ENCODE measurements around the gene C1orf105. TPM values are rescaled to one million over a fixed set of nuclear protein-coding genes. Genes with fewer than 3 reads are reported as not detected.
"Not testable (repeated sequence)": the region's sequence is repeated elsewhere in the genome, so short reads cannot be mapped to it uniquely, and the experiment has no call there.

C1orf105 gene
- total RNA-seq, 1 donor from 2014 or later: not detected

GRCh38 chr1:172425339-172425738 lies 4.9 kb downstream of the C1orf105 start:
- no peak for DNase-seq (ENCODE audit: low read depth in 2 of 2)

GRCh38 chr1:172427191-172427590 lies 6.7 kb downstream of the C1orf105 start:
- no peak for DNase-seq (ENCODE audit: low read depth in 2 of 2)

- DNase-seq (ENCODE audit: low read depth in 2 of 2): peak; percentile 74 to 81
These were observed 9.0 kb downstream of the C1orf105 start for GRCh38 chr1:172429331-172430127.

- no peak for DNase-seq (ENCODE audit: low read depth in 2 of 2)
These were observed 9.6 kb downstream of the C1orf105 start for GRCh38 chr1:172430128-172430454.

GRCh38 chr1:172431204-172431603 lies 10.7 kb downstream of the C1orf105 start:
- no peak for DNase-seq (ENCODE audit: low read depth in 2 of 2)

GRCh38 chr1:172431721-172432192 lies 11.3 kb downstream of the C1orf105 start:
- DNase-seq (ENCODE audit: low read depth in 2 of 2): no peak

GRCh38 chr1:172437183-172437582 lies 16.7 kb downstream of the C1orf105 start:
- not testable (repeated sequence) for DNase-seq (ENCODE audit: low read depth in 2 of 2)

- peak; percentile 8 to 56 for DNase-seq (ENCODE audit: low read depth in 2 of 2)
These were observed 21.9 kb downstream of the C1orf105 start for GRCh38 chr1:172442404-172442803.

GRCh38 chr1:172442843-172443565 lies 22.5 kb downstream of the C1orf105 start:
- DNase-seq (ENCODE audit: low read depth in 2 of 2): no peak

GRCh38 chr1:172443666-172444453 lies 23.4 kb downstream of the C1orf105 start, which contains the start of gene PIGC:
PIGC (minus strand) TSS chr1:172444069; CDS start chr1:172442622, 1,447 bp downstream.
- peak; percentile 87 to 91 for DNase-seq (ENCODE audit: low read depth in 2 of 2)

- DNase-seq (ENCODE audit: low read depth in 2 of 2): no peak
These were observed 26.1 kb downstream of the C1orf105 start for GRCh38 chr1:172446547-172446946.

GRCh38 chr1:172447641-172448040 lies 27.2 kb downstream of the C1orf105 start:
- no peak for DNase-seq (ENCODE audit: low read depth in 2 of 2)

GRCh38 chr1:172448995-172449584 lies 28.6 kb downstream of the C1orf105 start:
- peak in 1 of 2 donors; percentile 47 for DNase-seq (ENCODE audit: low read depth in 2 of 2)

GRCh38 chr1:172449585-172450523 lies 29.4 kb downstream of the C1orf105 start:
- DNase-seq (ENCODE audit: low read depth in 2 of 2): peak; percentile 64 to 66

- DNase-seq (ENCODE audit: low read depth in 2 of 2): no peak
These were observed 30.0 kb downstream of the C1orf105 start for GRCh38 chr1:172450524-172450885.

GRCh38 chr1:172451002-172451443 lies 30.5 kb downstream of the C1orf105 start:
- peak in 1 of 2 donors; percentile 10 for DNase-seq (ENCODE audit: low read depth in 2 of 2)

GRCh38 chr1:172452536-172453152 lies 32.2 kb downstream of the C1orf105 start:
- DNase-seq (ENCODE audit: low read depth in 2 of 2): no peak

GRCh38 chr1:172453153-172453545 lies 32.7 kb downstream of the C1orf105 start:
- DNase-seq (ENCODE audit: low read depth in 2 of 2): no peak

GRCh38 chr1:172453607-172454006 lies 33.1 kb downstream of the C1orf105 start:
- no peak for DNase-seq (ENCODE audit: low read depth in 2 of 2)

GRCh38 chr1:172455451-172455850 lies 35.0 kb downstream of the C1orf105 start:
- no peak for DNase-seq (ENCODE audit: low read depth in 2 of 2)

Data from lung microvascular endothelial cell (primary cell).